AG04450 (cell line): ENCODE results near the gene FAM120B. TPM values are rescaled to one million over a fixed set of nuclear protein-coding genes. Genes with fewer than 3 reads are reported as not detected.
A peak's percentile ranks its signal among the peaks of the same experiment; 100 is the strongest.

Experiments
- CTCF ChIA-PET: fragments of 300-600, 350-600 bp; formaldehyde crosslinking; extraction: SDS; loops from one replicate; lab custom pipeline; 2022; ENCODE audit warnings: antibody characterized with exemption, inconsistent platforms; lab: Charles Lee
- POLR2A ChIA-PET: fragments of 350-600 bp; formaldehyde crosslinking; extraction: SDS; loops from one replicate; lab custom pipeline; 2021; ENCODE audit warnings: antibody characterized with exemption, inconsistent platforms; lab: Yijun Ruan, JAX
- DNase-seq: peaks from one replicate; pipeline ENCODE4 v3.0.0-alpha.2; 2011; ENCODE audit warnings: low read depth, low spot score
- H3K27ac ChIP-seq: one replicate; pipeline ENCODE4 v1.5.1; 2012; ENCODE audit warnings: low read depth, low read length, control low read depth
- H3K27me3 ChIP-seq: one replicate; pipeline ENCODE4 v1.6.0; 2012; ENCODE audit warnings: low read length; ENCODE audit not compliant: control insufficient read depth, insufficient read depth
- H3K4me3 ChIP-seq: 2 replicates; pipeline ENCODE4 v1.5.1; 2011; ENCODE audit warnings: mild to moderate bottlenecking, low read depth, low read length, control low read depth
- H3K9me3 ChIP-seq: 2 replicates; pipeline ENCODE4 v1.5.1; 2012; ENCODE audit warnings: low read length; ENCODE audit not compliant: control insufficient read depth, insufficient read depth
- CTCF ChIP-seq: IDR thresholded peaks from 2 replicates; pipeline ENCODE4 v1.5.1; 2011; ENCODE audit warnings: low read depth, low read length, control low read depth, inconsistent platforms
- polyA plus RNA-seq: library from polyadenylated mRNA; depleted of rRNA; stranded (reverse); fragments of >200 nt; gene quantifications from 2 replicates; pipeline ENCODE4 v1.2.3, GENCODE V29; 2011

Gene FAM120B
- polyA plus RNA-seq, 1 experiment: 13.9 TPM

- Histone ChIP-seq H3K27ac (no peak overlapping the region), H3K4me3 (peak overlapping the region; percentile 48), H3K9me3 (peaks cover 5% of the 10 kb centered on the region; the same call in 1 of the 2 replicates), H3K27me3 (peaks cover 18% of the 10 kb centered on the region)
- ChIA-PET POLR2A (no interaction called here), CTCF (interaction anchor here (1.3 kb wide), 1 partner anchor 237 kb away, joined by 3 read pairs; no protein-coding TSS in a partner anchor)
- no peak for DNase-seq
- TF ChIP-seq CTCF: 0 out of 2 replicates have a peak, but pooled peaks have one; percentile 3
Measured at GRCh38 chr6:170279977-170280688, 26.4 kb upstream of the FAM120B start.

- ChIA-PET POLR2A (no interaction called here), CTCF (no interaction called here)
- peak overlapping the region; percentile 48 for H3K4me3 ChIP-seq
- peaks cover 20% of the 10 kb centered on the region for H3K27me3 ChIP-seq
- H3K9me3 ChIP-seq: peaks cover 5% of the 10 kb centered on the region; the same call in 1 of the 2 replicates
- DNase-seq: no peak
- no peak overlapping the region for H3K27ac ChIP-seq
- no peak for TF ChIP-seq CTCF
Measured at GRCh38 chr6:170280689-170281045, 25.9 kb upstream of the FAM120B start.

- peaks cover 5% of the 10 kb centered on the region; the same call in 1 of the 2 replicates for H3K9me3 ChIP-seq
- H3K27me3 ChIP-seq: peaks cover 25% of the 10 kb centered on the region
- TF ChIP-seq CTCF: no peak
- no peak overlapping the region for H3K4me3 ChIP-seq
- CTCF ChIA-PET: no interaction called here
- no peak for DNase-seq
- H3K27ac ChIP-seq: no peak overlapping the region
- POLR2A ChIA-PET: no interaction called here
Measured at GRCh38 chr6:170281331-170282292, 24.9 kb upstream of the FAM120B start.

- Histone ChIP-seq H3K4me3 (no peak overlapping the region), H3K27me3 (peaks cover 32% of the 10 kb centered on the region), H3K27ac (no peak overlapping the region), H3K9me3 (peaks cover 5% of the 10 kb centered on the region; the same call in 1 of the 2 replicates)
- POLR2A ChIA-PET: no interaction called here
- DNase-seq: no peak
- CTCF ChIA-PET: no interaction called here
- no peak for TF ChIP-seq CTCF
Measured at GRCh38 chr6:170282512-170283158, 23.9 kb upstream of the FAM120B start.
